Measurements from ENCODE around the gene SPDEF. TPM values are rescaled to one million over a fixed set of nuclear protein-coding genes. Genes with fewer than 3 reads are reported as not detected.

Gene SPDEF
- total RNA-seq, 1 donor from 2014 or later: 3.5 TPM

DNA sequence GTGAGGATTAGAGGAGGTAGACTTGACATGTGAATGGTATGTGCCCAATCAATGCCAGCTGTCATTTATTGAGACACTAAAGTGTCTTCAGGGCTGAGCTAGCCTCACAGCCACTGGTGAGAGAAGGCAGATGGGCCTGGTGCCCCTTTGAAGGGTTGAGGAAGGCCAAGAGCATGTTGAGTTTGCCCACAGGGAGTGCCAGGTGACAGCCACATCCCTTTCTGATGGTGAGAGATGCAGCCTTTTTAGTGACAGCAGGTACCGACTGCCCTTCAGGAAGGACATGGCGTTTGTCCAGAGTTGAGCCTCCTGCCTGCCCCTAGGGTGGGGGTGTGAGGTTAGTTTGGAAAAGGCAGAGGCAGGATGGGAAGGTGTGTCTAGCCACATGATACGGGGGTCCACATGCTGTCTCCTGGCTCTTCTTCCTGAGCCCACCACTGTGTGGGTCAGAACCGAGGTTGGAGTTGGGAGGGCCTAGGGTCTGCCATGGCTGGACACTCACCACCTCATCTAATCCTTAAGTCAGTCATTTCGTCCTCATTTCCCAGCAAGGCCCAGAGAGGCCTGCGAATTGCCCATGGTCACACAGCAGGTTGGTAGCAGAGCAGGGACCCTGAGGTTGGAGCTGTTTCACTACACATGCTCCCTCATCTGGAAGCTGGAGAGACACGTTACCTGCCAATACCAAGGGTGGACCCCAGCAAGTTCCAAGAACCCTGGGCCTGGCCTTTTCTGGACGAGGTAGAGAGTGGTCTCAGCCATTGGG, 32.5 kb downstream of the SPDEF start:
- intact Hi-C loops (cut with DNase I): no loop called here
- H3K9me3 ChIP-seq: no peaks in the 10 kb centered on the region

DNA sequence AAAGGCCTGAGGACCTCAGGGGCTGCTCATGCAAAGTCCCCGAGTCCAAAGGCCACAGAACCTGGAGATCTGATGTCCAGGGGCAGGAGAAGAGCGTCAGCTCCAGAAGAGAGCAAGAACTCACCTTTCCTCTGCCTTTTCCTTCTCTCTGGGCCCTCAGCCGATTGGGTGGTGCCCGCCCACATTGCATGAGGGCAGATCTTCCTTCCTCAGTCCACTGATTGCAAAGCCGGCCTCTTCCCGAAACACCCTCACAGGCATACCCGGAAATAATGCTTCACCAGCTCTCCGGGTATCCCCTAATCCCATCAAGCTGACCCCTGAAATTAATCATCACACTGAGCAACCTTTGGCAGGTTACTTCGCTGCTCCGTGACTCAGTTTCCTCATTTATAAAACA, 33.4 kb downstream of the SPDEF start:
- TF ChIP-seq, protein P1, sequence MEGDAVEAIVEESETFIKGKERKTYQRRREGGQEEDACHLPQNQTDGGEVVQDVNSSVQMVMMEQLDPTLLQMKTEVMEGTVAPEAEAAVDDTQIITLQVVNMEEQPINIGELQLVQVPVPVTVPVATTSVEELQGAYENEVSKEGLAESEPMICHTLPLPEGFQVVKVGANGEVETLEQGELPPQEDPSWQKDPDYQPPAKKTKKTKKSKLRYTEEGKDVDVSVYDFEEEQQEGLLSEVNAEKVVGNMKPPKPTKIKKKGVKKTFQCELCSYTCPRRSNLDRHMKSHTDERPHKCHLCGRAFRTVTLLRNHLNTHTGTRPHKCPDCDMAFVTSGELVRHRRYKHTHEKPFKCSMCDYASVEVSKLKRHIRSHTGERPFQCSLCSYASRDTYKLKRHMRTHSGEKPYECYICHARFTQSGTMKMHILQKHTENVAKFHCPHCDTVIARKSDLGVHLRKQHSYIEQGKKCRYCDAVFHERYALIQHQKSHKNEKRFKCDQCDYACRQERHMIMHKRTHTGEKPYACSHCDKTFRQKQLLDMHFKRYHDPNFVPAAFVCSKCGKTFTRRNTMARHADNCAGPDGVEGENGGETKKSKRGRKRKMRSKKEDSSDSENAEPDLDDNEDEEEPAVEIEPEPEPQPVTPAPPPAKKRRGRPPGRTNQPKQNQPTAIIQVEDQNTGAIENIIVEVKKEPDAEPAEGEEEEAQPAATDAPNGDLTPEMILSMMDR (IDR thresholded peaks at IDR 0.05): no peak
- ATAC-seq (no peak), DNase-seq (peak; percentile 27)
- intact Hi-C loops (cut with DNase I): no loop called here
- H3K27me3 ChIP-seq (ENCODE audit: low read depth): peaks cover under 1% of the 10 kb centered on the region
- no peaks in the 10 kb centered on the region for H3K36me3 ChIP-seq
- H3K4me3 ChIP-seq: no peak overlapping the region
- peaks cover 10% of the 10 kb centered on the region for H3K4me1 ChIP-seq
- no peaks in the 10 kb centered on the region for H3K9me3 ChIP-seq
- no peak overlapping the region for H3K27ac ChIP-seq

More for the DNA sequence above, 32.5 kb downstream of the SPDEF start:
- DNase-seq (peak; percentile 17), ATAC-seq (no peak)
- H3K27ac ChIP-seq: no peak overlapping the region
- H3K36me3 ChIP-seq: no peaks in the 10 kb centered on the region
- peaks cover 10% of the 10 kb centered on the region for H3K4me1 ChIP-seq
- no peak overlapping the region for H3K4me3 ChIP-seq
- H3K27me3 ChIP-seq (ENCODE audit: low read depth): no peaks in the 10 kb centered on the region
- TF ChIP-seq, protein P1 (IDR thresholded peaks at IDR 0.05): no peak

DNA sequence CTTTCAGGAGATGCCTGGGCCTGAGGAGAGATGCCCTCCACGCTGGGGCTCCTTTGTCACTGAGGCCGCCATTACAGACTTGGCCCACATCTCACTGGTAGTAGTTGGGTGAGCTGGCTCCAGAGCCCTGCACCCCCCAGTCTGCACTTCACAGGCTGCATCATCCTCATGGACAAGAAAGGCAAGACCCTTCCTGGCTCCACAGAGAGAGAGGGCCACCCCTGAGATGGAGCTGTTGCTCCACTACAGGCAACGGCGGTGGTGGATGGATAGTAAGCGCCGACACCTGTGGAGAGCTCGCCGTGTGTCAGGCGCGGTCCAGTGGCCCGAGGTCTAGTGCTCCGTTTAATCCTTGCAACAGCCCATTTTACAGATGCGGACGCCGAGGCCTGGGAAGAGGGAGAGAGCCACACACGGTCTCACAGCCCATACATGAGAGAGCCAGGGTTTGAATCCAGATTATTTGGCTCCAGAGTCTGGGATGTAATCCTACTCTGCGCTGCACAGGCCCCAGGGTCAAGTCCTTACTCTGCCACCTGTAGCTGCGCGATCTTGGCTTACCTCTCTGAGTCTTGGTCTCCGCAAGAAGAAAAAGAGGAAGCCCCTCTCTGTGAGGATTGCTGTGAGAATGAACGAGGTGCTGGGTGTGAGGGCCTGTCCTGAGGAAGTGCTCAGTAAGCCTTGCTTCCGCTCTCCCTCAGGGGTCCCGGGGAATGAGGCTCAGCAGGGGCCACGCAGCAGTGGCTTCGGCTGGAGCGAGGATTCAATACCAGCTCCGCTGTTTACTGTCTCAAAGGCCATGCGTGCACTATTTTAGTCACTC, 34.5 kb downstream of the SPDEF start:
- DNase-seq: peak; percentile 42
- Histone ChIP-seq H3K36me3 (no peaks in the 10 kb centered on the region), H3K4me3 (no peak overlapping the region), H3K4me1 (peaks cover 4% of the 10 kb centered on the region), H3K27me3 (ENCODE audit: low read depth) (peaks cover 11% of the 10 kb centered on the region), H3K27ac (no peak overlapping the region), H3K9me3 (no peaks in the 10 kb centered on the region)
- intact Hi-C loops (cut with DNase I): no loop called here
- TF ChIP-seq, protein P1 (IDR thresholded peaks at IDR 0.05): no peak
- ATAC-seq: no peak

- Histone ChIP-seq H3K36me3 (no peaks in the 10 kb centered on the region), H3K27me3 (ENCODE audit: low read depth) (peaks cover 16% of the 10 kb centered on the region), H3K4me3 (no peak overlapping the region), H3K9me3 (no peaks in the 10 kb centered on the region), H3K27ac (no peak overlapping the region), H3K4me1 (no peaks in the 10 kb centered on the region)
- ATAC-seq (no peak), DNase-seq (peak; percentile 28)
- TF ChIP-seq, protein P1 (IDR thresholded peaks at IDR 0.05): no peak
- intact Hi-C loops (cut with DNase I): no loop called here
These were observed 35.3 kb downstream of the SPDEF start for GRCh38 chr6:34520645-34521462.

DNA sequence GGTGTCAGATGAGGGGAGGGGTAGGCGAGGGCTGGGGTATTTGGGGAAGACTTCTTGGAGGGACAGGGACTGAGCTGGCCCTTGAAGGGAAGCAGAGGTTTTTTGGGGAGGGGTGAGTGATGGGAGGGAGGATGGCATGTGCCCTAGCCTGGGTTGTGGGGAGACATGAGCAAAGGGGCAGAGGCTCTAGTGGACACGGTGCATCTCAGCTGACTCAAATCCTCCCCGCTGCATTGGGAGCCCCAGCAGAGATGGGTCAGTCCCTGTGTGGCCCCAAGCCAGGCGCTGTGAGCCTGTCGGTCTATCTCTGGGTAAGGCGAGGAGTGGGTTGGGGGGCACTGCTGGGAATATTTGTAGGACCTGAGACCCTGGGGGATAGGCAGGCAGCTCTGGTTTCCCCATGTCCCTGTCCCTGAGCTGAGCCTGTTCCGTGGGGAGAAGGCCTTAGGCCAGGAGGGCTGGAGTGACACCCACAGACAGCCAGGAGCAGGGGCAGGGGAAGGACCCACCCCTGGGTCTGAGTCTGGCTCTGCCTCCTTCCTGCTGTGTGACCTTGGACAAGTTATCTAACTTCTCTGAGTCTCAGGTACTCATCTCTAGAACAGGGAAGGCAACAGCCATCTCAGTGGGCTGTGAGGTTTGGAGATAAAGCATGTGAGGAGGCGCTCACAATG, 36.0 kb downstream of the SPDEF start:
- Histone ChIP-seq H3K36me3 (no peaks in the 10 kb centered on the region), H3K9me3 (no peaks in the 10 kb centered on the region), H3K4me1 (no peaks in the 10 kb centered on the region), H3K4me3 (no peak overlapping the region), H3K27me3 (ENCODE audit: low read depth) (peaks cover 23% of the 10 kb centered on the region), H3K27ac (no peak overlapping the region)
- no peak for ATAC-seq
- TF ChIP-seq, protein P1 (IDR thresholded peaks at IDR 0.05): no peak
- no peak for DNase-seq
- intact Hi-C loops (cut with DNase I): no loop called here
